H1 (cell line): ENCODE measurements around the gene IGLL1. TPM values are rescaled to one million over a fixed set of nuclear protein-coding genes. Genes with fewer than 3 reads are reported as not detected.

ENCODE experiments used
- GABPA ChIP-seq: IDR thresholded peaks from 2 replicates; pipeline ENCODE4 v1.6.1; 2011; ENCODE audit warnings: mild to moderate bottlenecking, low read length, moderate library complexity, borderline replicate concordance; ENCODE audit not compliant: insufficient read depth
- polyA plus RNA-seq, 7 experiments: library from polyadenylated mRNA; depleted of rRNA in 3 of 7; stranded (reverse) in 5 of 7; unstranded in 2 of 7; fragments of >200 nt in 5 of 7; fragments of 200-250 nt in 2 of 7; gene quantifications; 1 replicate in 5 of 7; 2 replicates in 1 of 7; 4 replicates in 1 of 7; pipeline versions ENCODE4 v1.2.1 to v1.2.3, GENCODE V29; 2011 to 2013; ENCODE audit warnings: missing spikeins in 2 of 7, mixed read lengths in 2 of 7
- total RNA-seq: library from RNA; stranded (reverse); fragmentation: NEBNext Ultra II Directional; extraction: Animal tissue kit (Norgen Biotek cat#: 25700); gene quantifications from 2 replicates; pipeline ENCODE4 v1.2.1, GENCODE V29; 2021
- TF ChIP-seq, protein P1 (sequence below): IDR thresholded peaks from 2 replicates; pipeline ENCODE4 v1.6.1; 2012; ENCODE audit warnings: low read length, inconsistent platforms

Gene IGLL1
- total and polyA plus RNA-seq, 2 of the 8 experiments (the other 6 are each of a cell fraction or from before 2014, with no cell fraction given) = not detected

DNA sequence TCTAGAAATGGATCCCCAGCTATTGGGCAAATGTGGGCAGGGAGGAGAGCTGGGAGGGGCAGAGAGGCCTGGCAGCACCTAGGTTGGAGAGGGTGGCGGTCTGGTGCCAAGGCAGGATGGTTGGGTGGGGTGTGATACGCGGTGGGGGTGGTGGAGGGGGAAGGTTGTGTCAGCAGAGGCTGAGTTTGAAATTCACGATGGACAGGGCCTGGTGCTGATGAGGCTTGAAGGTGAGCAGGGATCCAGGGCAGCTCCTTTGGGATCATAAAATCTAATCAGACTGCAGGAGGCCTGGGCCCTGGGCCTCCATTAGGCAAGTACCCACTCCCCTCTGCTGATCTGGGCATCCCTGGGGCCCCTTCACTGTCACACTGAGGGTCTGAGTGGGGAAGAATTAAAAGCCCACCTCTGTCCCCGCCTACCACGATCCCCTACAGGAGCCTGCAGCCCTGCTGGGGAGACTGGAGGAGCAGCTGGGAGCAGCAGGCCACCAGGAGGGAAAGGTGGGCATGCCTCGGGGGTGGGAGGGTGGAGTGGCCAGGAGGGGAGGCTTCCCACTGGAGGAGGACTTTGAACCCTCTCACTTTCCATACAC, 24.0 kb downstream of the IGLL1 start (continued):
- TF ChIP-seq, protein P1, sequence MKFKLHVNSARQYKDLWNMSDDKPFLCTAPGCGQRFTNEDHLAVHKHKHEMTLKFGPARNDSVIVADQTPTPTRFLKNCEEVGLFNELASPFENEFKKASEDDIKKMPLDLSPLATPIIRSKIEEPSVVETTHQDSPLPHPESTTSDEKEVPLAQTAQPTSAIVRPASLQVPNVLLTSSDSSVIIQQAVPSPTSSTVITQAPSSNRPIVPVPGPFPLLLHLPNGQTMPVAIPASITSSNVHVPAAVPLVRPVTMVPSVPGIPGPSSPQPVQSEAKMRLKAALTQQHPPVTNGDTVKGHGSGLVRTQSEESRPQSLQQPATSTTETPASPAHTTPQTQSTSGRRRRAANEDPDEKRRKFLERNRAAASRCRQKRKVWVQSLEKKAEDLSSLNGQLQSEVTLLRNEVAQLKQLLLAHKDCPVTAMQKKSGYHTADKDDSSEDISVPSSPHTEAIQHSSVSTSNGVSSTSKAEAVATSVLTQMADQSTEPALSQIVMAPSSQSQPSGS = no peak
- no peak for TF ChIP-seq GABPA
